Measurements from ENCODE around the gene CEP112. TPM values are rescaled to one million over a fixed set of nuclear protein-coding genes. Genes with fewer than 3 reads are reported as not detected.

The CEP112 gene
- total RNA-seq, 1 experiment from 2014 or later: 9.5 TPM

DNA sequence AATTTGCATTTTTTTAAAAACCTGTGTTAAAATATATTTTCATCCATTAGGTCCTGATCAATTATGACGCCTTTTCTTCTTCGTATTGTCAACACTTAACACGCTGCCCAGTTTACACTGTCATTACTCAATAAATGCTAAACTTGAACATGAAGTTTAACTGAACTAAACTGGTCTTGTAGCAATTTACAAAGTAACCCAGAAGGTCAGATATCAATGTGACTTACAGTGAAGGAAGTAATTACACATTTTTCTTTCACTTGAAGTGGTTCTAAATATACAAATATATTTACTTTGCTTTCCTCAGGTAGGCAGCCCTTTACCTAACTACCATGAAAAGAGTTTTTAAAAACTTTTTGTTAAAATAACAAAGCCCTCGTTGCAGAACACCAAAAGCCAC lies 374.0 kb downstream of the CEP112 start:
- no peak for TF ChIP-seq POLR2AphosphoS5 (IDR thresholded peaks at IDR 0.05; ENCODE audit: low read depth, low read length)
- TF ChIP-seq, protein P1, sequence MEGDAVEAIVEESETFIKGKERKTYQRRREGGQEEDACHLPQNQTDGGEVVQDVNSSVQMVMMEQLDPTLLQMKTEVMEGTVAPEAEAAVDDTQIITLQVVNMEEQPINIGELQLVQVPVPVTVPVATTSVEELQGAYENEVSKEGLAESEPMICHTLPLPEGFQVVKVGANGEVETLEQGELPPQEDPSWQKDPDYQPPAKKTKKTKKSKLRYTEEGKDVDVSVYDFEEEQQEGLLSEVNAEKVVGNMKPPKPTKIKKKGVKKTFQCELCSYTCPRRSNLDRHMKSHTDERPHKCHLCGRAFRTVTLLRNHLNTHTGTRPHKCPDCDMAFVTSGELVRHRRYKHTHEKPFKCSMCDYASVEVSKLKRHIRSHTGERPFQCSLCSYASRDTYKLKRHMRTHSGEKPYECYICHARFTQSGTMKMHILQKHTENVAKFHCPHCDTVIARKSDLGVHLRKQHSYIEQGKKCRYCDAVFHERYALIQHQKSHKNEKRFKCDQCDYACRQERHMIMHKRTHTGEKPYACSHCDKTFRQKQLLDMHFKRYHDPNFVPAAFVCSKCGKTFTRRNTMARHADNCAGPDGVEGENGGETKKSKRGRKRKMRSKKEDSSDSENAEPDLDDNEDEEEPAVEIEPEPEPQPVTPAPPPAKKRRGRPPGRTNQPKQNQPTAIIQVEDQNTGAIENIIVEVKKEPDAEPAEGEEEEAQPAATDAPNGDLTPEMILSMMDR (IDR thresholded peaks at IDR 0.05): no peak
- TF ChIP-seq, protein P2, sequence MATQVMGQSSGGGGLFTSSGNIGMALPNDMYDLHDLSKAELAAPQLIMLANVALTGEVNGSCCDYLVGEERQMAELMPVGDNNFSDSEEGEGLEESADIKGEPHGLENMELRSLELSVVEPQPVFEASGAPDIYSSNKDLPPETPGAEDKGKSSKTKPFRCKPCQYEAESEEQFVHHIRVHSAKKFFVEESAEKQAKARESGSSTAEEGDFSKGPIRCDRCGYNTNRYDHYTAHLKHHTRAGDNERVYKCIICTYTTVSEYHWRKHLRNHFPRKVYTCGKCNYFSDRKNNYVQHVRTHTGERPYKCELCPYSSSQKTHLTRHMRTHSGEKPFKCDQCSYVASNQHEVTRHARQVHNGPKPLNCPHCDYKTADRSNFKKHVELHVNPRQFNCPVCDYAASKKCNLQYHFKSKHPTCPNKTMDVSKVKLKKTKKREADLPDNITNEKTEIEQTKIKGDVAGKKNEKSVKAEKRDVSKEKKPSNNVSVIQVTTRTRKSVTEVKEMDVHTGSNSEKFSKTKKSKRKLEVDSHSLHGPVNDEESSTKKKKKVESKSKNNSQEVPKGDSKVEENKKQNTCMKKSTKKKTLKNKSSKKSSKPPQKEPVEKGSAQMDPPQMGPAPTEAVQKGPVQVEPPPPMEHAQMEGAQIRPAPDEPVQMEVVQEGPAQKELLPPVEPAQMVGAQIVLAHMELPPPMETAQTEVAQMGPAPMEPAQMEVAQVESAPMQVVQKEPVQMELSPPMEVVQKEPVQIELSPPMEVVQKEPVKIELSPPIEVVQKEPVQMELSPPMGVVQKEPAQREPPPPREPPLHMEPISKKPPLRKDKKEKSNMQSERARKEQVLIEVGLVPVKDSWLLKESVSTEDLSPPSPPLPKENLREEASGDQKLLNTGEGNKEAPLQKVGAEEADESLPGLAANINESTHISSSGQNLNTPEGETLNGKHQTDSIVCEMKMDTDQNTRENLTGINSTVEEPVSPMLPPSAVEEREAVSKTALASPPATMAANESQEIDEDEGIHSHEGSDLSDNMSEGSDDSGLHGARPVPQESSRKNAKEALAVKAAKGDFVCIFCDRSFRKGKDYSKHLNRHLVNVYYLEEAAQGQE (IDR thresholded peaks at IDR 0.05; ENCODE audit: insufficient read depth in 1 of 2, low read depth in 2 of 2, low read length in 1 of 2): no peak
- no peak for TF ChIP-seq SIN3A (IDR thresholded peaks at IDR 0.05; ENCODE audit: borderline replicate concordance, insufficient read depth, low read depth, low read length)
- no peak for TF ChIP-seq TCF7L2 (IDR thresholded peaks at IDR 0.05; ENCODE audit: low read depth, low read length)
- intact Hi-C loops (cut with micrococcal nuclease; ENCODE audit: unreplicated experiment): no loop called here
- in situ Hi-C loops (cut with HindIII; ENCODE audit: low pct_unique_long_range_greater_than_20kb, low sequenced_read_pairs): no loop called here
- no peaks in the 10 kb centered on the region for H3K36me3 ChIP-seq (ENCODE audit: control insufficient read depth, insufficient read depth, low read length)
- no peaks in the 10 kb centered on the region for H3K9me3 ChIP-seq (ENCODE audit: control insufficient read depth, insufficient read depth, low read depth, low read length)
- H3K4me3 ChIP-seq (ENCODE audit: low read depth in 2 of 2, low read length in 2 of 2): no peak overlapping the region
- DNase-seq (ENCODE audit: low read depth, low spot score): no peak
- no TSS peak for BruUV-seq (replicated peaks)
- ATAC-seq: no peak
- H3K4me1 ChIP-seq (ENCODE audit: control insufficient read depth, insufficient read depth, low read length): no peaks in the 10 kb centered on the region
- CTCF ChIA-PET: no interaction called here
- no peaks in the 10 kb centered on the region for H3K27me3 ChIP-seq (ENCODE audit: control insufficient read depth, insufficient read depth, low read length)
- POLR2A ChIA-PET: no interaction called here
- H3K27ac ChIP-seq (ENCODE audit: low read length): no peak overlapping the region

DNA sequence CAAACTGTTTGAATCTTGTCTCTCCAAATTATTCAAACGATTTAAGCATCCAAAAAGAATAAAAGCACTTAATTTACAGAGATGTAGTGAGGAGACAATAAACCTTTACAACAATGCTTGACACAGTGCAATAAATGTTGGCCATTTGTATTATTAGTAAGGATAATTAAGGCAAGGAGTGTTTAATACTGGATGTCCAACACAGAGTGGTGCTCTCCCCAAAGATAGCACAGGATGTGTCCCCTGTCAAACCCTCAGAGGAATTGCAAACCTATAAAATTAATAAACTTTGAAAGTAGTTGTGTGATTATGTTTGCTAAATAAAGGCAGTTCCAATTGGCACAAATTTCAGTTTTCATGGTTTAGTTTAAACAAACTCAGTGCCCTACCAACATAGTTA lies 377.5 kb downstream of the CEP112 start:
- no peak for ATAC-seq
- ChIA-PET CTCF (no interaction called here), POLR2A (no interaction called here)
- Histone ChIP-seq H3K4me3 (ENCODE audit: low read depth in 2 of 2, low read length in 2 of 2) (no peak overlapping the region), H3K4me1 (ENCODE audit: control insufficient read depth, insufficient read depth, low read length) (no peaks in the 10 kb centered on the region), H3K27ac (ENCODE audit: low read length) (no peak overlapping the region), H3K36me3 (ENCODE audit: control insufficient read depth, insufficient read depth, low read length) (no peaks in the 10 kb centered on the region), H3K27me3 (ENCODE audit: control insufficient read depth, insufficient read depth, low read length) (no peaks in the 10 kb centered on the region), H3K9me3 (ENCODE audit: control insufficient read depth, insufficient read depth, low read depth, low read length) (no peaks in the 10 kb centered on the region)
- TF ChIP-seq, protein P2 (IDR thresholded peaks at IDR 0.05; ENCODE audit: insufficient read depth in 1 of 2, low read depth in 2 of 2, low read length in 1 of 2): no peak
- TF ChIP-seq POLR2AphosphoS5 (IDR thresholded peaks at IDR 0.05; ENCODE audit: low read depth, low read length): no peak
- in situ Hi-C loops (cut with HindIII; ENCODE audit: low pct_unique_long_range_greater_than_20kb, low sequenced_read_pairs): no loop called here
- BruUV-seq (replicated peaks): no TSS peak
- DNase-seq (ENCODE audit: low read depth, low spot score): no peak
- intact Hi-C loops (cut with micrococcal nuclease; ENCODE audit: unreplicated experiment): no loop called here
